Muscle of back (tissue), 11 donors: ENCODE results near the gene ART3. TPM values are rescaled to one million over a fixed set of nuclear protein-coding genes. Genes with fewer than 3 reads are reported as not detected.

Source experiments
- DNase-seq, 3 donors: peaks; one replicate each; pipeline versions ENCODE4 v3.0.0 to v3.0.0-alpha.2; 2013
- polyA plus RNA-seq, 10 donors: library from polyadenylated mRNA; unstranded; fragments of 120-200 nt; gene quantifications; one replicate each; pipeline ENCODE4 v1.2.1, GENCODE V29; 2013; ENCODE audit not compliant: insufficient read length in 10 of 10

ART3 gene
- polyA plus RNA-seq, 10 donors: 13.4 to 45.6 (median 26.2) TPM

- peak; percentile 72 to 86 (median 79) for DNase-seq
Measured at GRCh38 chr4:76067652-76068286, 6.7 kb upstream of the ART3 start.

- DNase-seq: no peak
Measured at GRCh38 chr4:76072760-76073159, 1.7 kb upstream of the ART3 start.

- no peak for DNase-seq
Measured at GRCh38 chr4:76074993-76075600, 588 bp downstream of the ART3 start.

GRCh38 chr4:76078033-76078613 is 3.6 kb downstream of the ART3 start:
- DNase-seq: no peak

GRCh38 chr4:76083386-76083988 is 9.0 kb downstream of the ART3 start:
- DNase-seq: no peak

- no peak for DNase-seq
Measured at GRCh38 chr4:76084542-76084941, 10.0 kb downstream of the ART3 start.

GRCh38 chr4:76087007-76087769 is 12.7 kb downstream of the ART3 start:
- DNase-seq: peak in 2 of 3 donors; percentile 30 to 47

- no peak for DNase-seq
Measured at GRCh38 chr4:76088719-76089118, 14.2 kb downstream of the ART3 start.

- peak in 1 of 3 donors; percentile 25 for DNase-seq
Measured at GRCh38 chr4:76090241-76090691, 15.8 kb downstream of the ART3 start.

- no peak for DNase-seq
Measured at GRCh38 chr4:76091052-76091451, 16.5 kb downstream of the ART3 start.

- DNase-seq: no peak
Measured at GRCh38 chr4:76095568-76095967, 21.1 kb downstream of the ART3 start.

- no peak for DNase-seq
Measured at GRCh38 chr4:76096076-76096475, 21.6 kb downstream of the ART3 start.

GRCh38 chr4:76105652-76106051 is 31.1 kb downstream of the ART3 start:
- DNase-seq: peak; percentile 17 to 42 (median 32)

- no peak for DNase-seq
Measured at GRCh38 chr4:76106442-76106841, 31.9 kb downstream of the ART3 start.

GRCh38 chr4:76108467-76109181 is 34.1 kb downstream of the ART3 start:
- no peak for DNase-seq

- no peak for DNase-seq
Measured at GRCh38 chr4:76116821-76117220, 42.3 kb downstream of the ART3 start.

- DNase-seq: no peak
Measured at GRCh38 chr4:76117536-76117935, 43.0 kb downstream of the ART3 start.

GRCh38 chr4:76120199-76120598 is 45.7 kb downstream of the ART3 start:
- no peak for DNase-seq

- no peak for DNase-seq
Measured at GRCh38 chr4:76125816-76126215, 51.3 kb downstream of the ART3 start.

- DNase-seq: no peak
Measured at GRCh38 chr4:76127754-76128153, 53.2 kb downstream of the ART3 start.

- no peak for DNase-seq
Measured at GRCh38 chr4:76141241-76141640, 66.7 kb downstream of the ART3 start.
